Tibial nerve (tissue), 4 donors: ENCODE data around the gene SLC35F3. TPM values are rescaled to one million over a fixed set of nuclear protein-coding genes. Genes with fewer than 3 reads are reported as not detected.

Experiments used
- DNase-seq, 2 donors: peaks; one replicate each; pipeline ENCODE4 v3.0.0-alpha.2; 2019; ENCODE audit warnings: low spot score in 2 of 2
- H3K27ac ChIP-seq, 4 donors: fragments of 200-600 bp; sonication (generic) in 3 of 4; one replicate each; pipeline ENCODE4 v1.5.1; 2017 to 2019; ENCODE audit warnings: mild to moderate bottlenecking in 1 of 4
- H3K27me3 ChIP-seq, 2 donors: fragments of 200-600 bp; sonication (generic) in 1 of 2; one replicate each; pipeline versions ENCODE4 v1.5.1 to v1.6.0; 2017 to 2019
- H3K36me3 ChIP-seq, 3 donors: fragments of 200-600 bp; sonication (generic); one replicate each; pipeline ENCODE4 v1.5.1; 2018 to 2019
- H3K4me1 ChIP-seq, 4 donors: fragments of 200-600 bp; sonication (generic) in 3 of 4; one replicate each; pipeline ENCODE4 v1.5.1; 2017 to 2019
- H3K4me3 ChIP-seq, 4 donors: fragments of 200-600 bp; sonication (generic) in 3 of 4; one replicate each; pipeline ENCODE4 v1.5.1; 2017 to 2019; ENCODE audit warnings: mild to moderate bottlenecking in 1 of 4, moderate library complexity in 1 of 4
- H3K9me3 ChIP-seq, 4 donors: fragments of 200-600 bp; sonication (generic) in 3 of 4; one replicate each; pipeline ENCODE4 v1.5.1; 2017 to 2019
- EP300 ChIP-seq, 2 donors: sonication (generic); formaldehyde crosslinking; IDR thresholded peaks; one replicate each; pipeline ENCODE4 v1.6.1; 2017; ENCODE audit warnings: antibody characterized with exemption in 2 of 2, mild to moderate bottlenecking in 1 of 2
- POLR2A ChIP-seq, 2 donors: fragments of 450-650 bp; IDR thresholded peaks; one replicate each; pipeline ENCODE4 v1.6.1; 2017; ENCODE audit warnings: antibody characterized with exemption in 2 of 2, mild to moderate bottlenecking in 2 of 2, moderate library complexity in 2 of 2
- WGBS, 2 donors: methylation state at CpG; one replicate each; pipeline ENCODE4 v1.1.5; 2018; 5-methylcytosine and 5-hydroxymethylcytosine counted together
- total RNA-seq, 4 donors: library from RNA; depleted of rRNA; stranded (reverse); fragments of >200 nt; gene quantifications; one replicate each; pipeline ENCODE4 v1.1.0, GENCODE V29; 2016
- TF ChIP-seq, protein P1 (sequence below), 5 experiments: fragments of 200-600 bp in 3 of 5; fragments of 450-650 bp in 2 of 5; sonication (generic) in 3 of 5; IDR thresholded peaks; one replicate each; pipeline ENCODE4 v1.5.1; 2016 to 2019; ENCODE audit warnings: antibody characterized with exemption in 5 of 5, mild to moderate bottlenecking in 3 of 5, moderate library complexity in 2 of 5

Gene SLC35F3
- total RNA-seq, 4 donors from 2014 or later: 0.90 TPM; not detected in 3

DNA sequence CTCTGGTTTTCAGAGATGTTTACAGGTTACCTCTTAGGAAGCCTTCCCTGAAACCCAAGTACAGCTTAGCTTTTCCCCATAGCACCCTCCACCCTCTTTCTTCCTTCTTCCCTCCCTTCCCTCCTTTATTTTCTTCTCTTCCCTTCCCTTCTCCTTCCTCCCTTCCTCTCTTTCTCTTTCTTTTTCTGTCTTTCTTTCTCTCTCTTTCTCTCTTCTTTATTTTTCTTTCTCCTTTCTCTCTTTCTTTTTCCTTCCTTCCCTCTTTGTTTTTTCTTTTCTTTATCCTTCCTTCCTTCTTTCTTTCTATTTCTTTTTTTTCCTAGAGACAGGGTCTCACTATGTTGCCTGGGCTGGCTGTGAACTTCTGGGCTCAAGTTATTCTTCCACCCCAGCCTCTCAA is 231.6 kb downstream of the SLC35F3 start:
- no peaks in the 10 kb centered on the region for H3K9me3 ChIP-seq
- no peaks in the 10 kb centered on the region for H3K36me3 ChIP-seq
- no peak overlapping the region for H3K4me3 ChIP-seq
- TF ChIP-seq POLR2A (IDR thresholded peaks at IDR 0.05): no peak
- TF ChIP-seq EP300 (IDR thresholded peaks at IDR 0.05): no peak
- TF ChIP-seq, protein P1, sequence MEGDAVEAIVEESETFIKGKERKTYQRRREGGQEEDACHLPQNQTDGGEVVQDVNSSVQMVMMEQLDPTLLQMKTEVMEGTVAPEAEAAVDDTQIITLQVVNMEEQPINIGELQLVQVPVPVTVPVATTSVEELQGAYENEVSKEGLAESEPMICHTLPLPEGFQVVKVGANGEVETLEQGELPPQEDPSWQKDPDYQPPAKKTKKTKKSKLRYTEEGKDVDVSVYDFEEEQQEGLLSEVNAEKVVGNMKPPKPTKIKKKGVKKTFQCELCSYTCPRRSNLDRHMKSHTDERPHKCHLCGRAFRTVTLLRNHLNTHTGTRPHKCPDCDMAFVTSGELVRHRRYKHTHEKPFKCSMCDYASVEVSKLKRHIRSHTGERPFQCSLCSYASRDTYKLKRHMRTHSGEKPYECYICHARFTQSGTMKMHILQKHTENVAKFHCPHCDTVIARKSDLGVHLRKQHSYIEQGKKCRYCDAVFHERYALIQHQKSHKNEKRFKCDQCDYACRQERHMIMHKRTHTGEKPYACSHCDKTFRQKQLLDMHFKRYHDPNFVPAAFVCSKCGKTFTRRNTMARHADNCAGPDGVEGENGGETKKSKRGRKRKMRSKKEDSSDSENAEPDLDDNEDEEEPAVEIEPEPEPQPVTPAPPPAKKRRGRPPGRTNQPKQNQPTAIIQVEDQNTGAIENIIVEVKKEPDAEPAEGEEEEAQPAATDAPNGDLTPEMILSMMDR (IDR thresholded peaks at IDR 0.05): no peak
- no peaks in the 10 kb centered on the region for H3K4me1 ChIP-seq
- H3K27ac ChIP-seq: no peak overlapping the region
- peaks cover 0 to 5% of the 10 kb centered on the region in 2 donors for H3K27me3 ChIP-seq
- no peak for DNase-seq

- Histone ChIP-seq H3K27ac (no peak overlapping the region), H3K9me3 (no peaks in the 10 kb centered on the region), H3K27me3 (no peaks in the 10 kb centered on the region), H3K4me3 (no peak overlapping the region), H3K36me3 (no peaks in the 10 kb centered on the region), H3K4me1 (no peaks in the 10 kb centered on the region)
- no peak for DNase-seq
- 64 to 69% methylated on average over 6 of the region's 6 CpGs for WGBS, 2 donors
- TF ChIP-seq, protein P1 (IDR thresholded peaks at IDR 0.05): no peak
Measured at GRCh38 chr1:234139966-234140365, 235.5 kb downstream of the SLC35F3 start.

DNA sequence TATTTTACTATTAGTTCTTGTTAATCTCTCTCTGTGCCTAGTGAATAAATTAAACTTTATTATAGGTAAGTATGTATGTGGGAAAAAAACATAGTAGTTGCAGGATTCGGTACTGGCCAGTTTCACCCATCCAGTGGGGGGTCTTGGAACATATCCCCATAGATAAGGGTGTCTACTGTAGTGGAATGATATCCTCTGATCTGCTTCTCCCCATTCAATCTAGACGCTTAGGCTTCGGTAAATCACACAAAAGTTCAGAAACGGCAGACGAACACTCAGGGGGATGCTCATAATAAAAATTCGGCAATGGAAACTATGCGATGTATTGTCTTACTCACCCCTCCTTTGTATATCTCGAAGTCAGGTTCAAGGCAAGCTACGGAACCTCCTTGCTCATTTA is 235.9 kb downstream of the SLC35F3 start:
- Histone ChIP-seq H3K9me3 (no peaks in the 10 kb centered on the region), H3K36me3 (no peaks in the 10 kb centered on the region), H3K27ac (no peak overlapping the region), H3K4me3 (no peak overlapping the region), H3K27me3 (no peaks in the 10 kb centered on the region), H3K4me1 (no peaks in the 10 kb centered on the region)
- DNase-seq: no peak
- TF ChIP-seq EP300 (IDR thresholded peaks at IDR 0.05) (no peak), POLR2A (IDR thresholded peaks at IDR 0.05) (no peak)
- TF ChIP-seq, protein P1 (IDR thresholded peaks at IDR 0.05): no peak
- WGBS, 2 donors: 91 to 92% methylated on average over 9 of the region's 9 CpGs

- no peak for DNase-seq
Measured at GRCh38 chr1:234141006-234141405, 236.5 kb downstream of the SLC35F3 start.

GRCh38 chr1:234143681-234144080 is 239.2 kb downstream of the SLC35F3 start:
- H3K27me3 ChIP-seq: no peaks in the 10 kb centered on the region
- DNase-seq: no peak
- 77 to 90% methylated on average over 2 of the region's 2 CpGs for WGBS, 2 donors
- no peak overlapping the region for H3K27ac ChIP-seq
- no peaks in the 10 kb centered on the region for H3K36me3 ChIP-seq
- peaks cover 0 to 3% (median 0%) of the 10 kb centered on the region in 4 donors for H3K9me3 ChIP-seq
- no peak overlapping the region for H3K4me3 ChIP-seq
- no peaks in the 10 kb centered on the region for H3K4me1 ChIP-seq
- TF ChIP-seq EP300 (IDR thresholded peaks at IDR 0.05) (no peak), POLR2A (IDR thresholded peaks at IDR 0.05) (no peak)
- TF ChIP-seq, protein P1 (IDR thresholded peaks at IDR 0.05): no peak

More at GRCh38 chr1:234141006-234141405, 236.5 kb downstream of the SLC35F3 start:
- no peaks in the 10 kb centered on the region for H3K4me1 ChIP-seq
- TF ChIP-seq, protein P1 (IDR thresholded peaks at IDR 0.05): no peak
- TF ChIP-seq EP300 (IDR thresholded peaks at IDR 0.05) (no peak), POLR2A (IDR thresholded peaks at IDR 0.05) (no peak)
- H3K27me3 ChIP-seq: no peaks in the 10 kb centered on the region
- H3K9me3 ChIP-seq: no peaks in the 10 kb centered on the region
- H3K4me3 ChIP-seq: no peak overlapping the region
- H3K27ac ChIP-seq: no peak overlapping the region
- no peaks in the 10 kb centered on the region for H3K36me3 ChIP-seq
- WGBS, 2 donors: 81 to 88% methylated on average over 2 of the region's 2 CpGs
